Mesenchymal stem cell (in vitro differentiated cells and primary cell): ENCODE measurements around the gene CCDC149.

Experiments
- DNase-seq: peaks from one replicate; pipeline ENCODE4 v3.0.0-alpha.2; 2013
- H2AFZ ChIP-seq: one replicate; pipeline ENCODE4 v1.6.1; 2013; ENCODE audit warnings: low read depth, mild to moderate bottlenecking, control low read depth, inconsistent platforms, low read length, moderate library complexity
- H2AK5ac ChIP-seq: 2 replicates; pipeline ENCODE4 v1.6.1; 2013; ENCODE audit warnings: low read length, moderate library complexity, mild to moderate bottlenecking, inconsistent platforms; ENCODE audit not compliant: severe bottlenecking
- H2BK120ac ChIP-seq: one replicate; pipeline ENCODE4 v1.6.1; 2013; ENCODE audit warnings: low read depth, mild to moderate bottlenecking, inconsistent platforms, low read length, moderate library complexity
- H2BK12ac ChIP-seq, 2 experiments: one replicate each; pipeline ENCODE4 v1.6.1; 2013; ENCODE audit warnings: inconsistent platforms in 2 of 2, low read length in 2 of 2, mild to moderate bottlenecking in 2 of 2, moderate library complexity in 2 of 2, control low read depth in 1 of 2
- H2BK15ac ChIP-seq: one replicate; pipeline ENCODE4 v1.6.1; 2013; ENCODE audit warnings: mild to moderate bottlenecking, low read depth, inconsistent platforms; ENCODE audit not compliant: poor library complexity, severe bottlenecking
- H2BK5ac ChIP-seq: 2 replicates; pipeline ENCODE4 v1.6.1; 2013; ENCODE audit warnings: low read depth, mild to moderate bottlenecking, low read length, control low read depth, inconsistent platforms; ENCODE audit not compliant: poor library complexity, severe bottlenecking
- H3K14ac ChIP-seq, 2 experiments: one replicate each; pipeline ENCODE4 v1.6.1; 2013; ENCODE audit warnings: inconsistent platforms in 2 of 2, low read length in 2 of 2, control low read depth in 1 of 2, mild to moderate bottlenecking in 1 of 2, moderate library complexity in 1 of 2
- H3K18ac ChIP-seq, 2 experiments: one replicate each; pipeline ENCODE4 v1.6.1; 2013; ENCODE audit warnings: inconsistent platforms in 2 of 2, low read length in 2 of 2, control low read depth in 1 of 2, low read depth in 1 of 2, mild to moderate bottlenecking in 1 of 2
- H3K23ac ChIP-seq, 2 experiments: one replicate each; pipeline ENCODE4 v1.6.1; 2013; ENCODE audit warnings: inconsistent platforms in 2 of 2, low read length in 2 of 2, mild to moderate bottlenecking in 2 of 2, moderate library complexity in 2 of 2, control low read depth in 1 of 2
- H3K27ac ChIP-seq: 2 replicates; pipeline ENCODE4 v1.5.1; 2013; ENCODE audit warnings: mild to moderate bottlenecking, moderate library complexity, low read length, control low read depth, inconsistent platforms; ENCODE audit not compliant: poor library complexity, severe bottlenecking
- H3K27me3 ChIP-seq, 2 experiments: 2 replicates each; pipeline versions ENCODE4 v1.6.1 to v1.7.0; 2013; ENCODE audit warnings: low read length in 2 of 2, mild to moderate bottlenecking in 2 of 2, moderate library complexity in 2 of 2, control low read depth in 1 of 2, inconsistent platforms in 1 of 2; ENCODE audit not compliant: control insufficient read depth in 1 of 2, insufficient read depth in 1 of 2
- H3K36me3 ChIP-seq, 2 experiments: 2 replicates each; pipeline versions ENCODE4 v1.6.1 to v1.7.0; 2013; ENCODE audit warnings: low read length in 2 of 2, control low read depth in 1 of 2, inconsistent platforms in 1 of 2, low read depth in 1 of 2, mild to moderate bottlenecking in 1 of 2; ENCODE audit not compliant: insufficient read depth in 2 of 2, control insufficient read depth in 1 of 2
- H3K4ac ChIP-seq, 2 experiments: one replicate each; pipeline ENCODE4 v1.6.1; 2013; ENCODE audit warnings: inconsistent platforms in 2 of 2, low read length in 2 of 2, mild to moderate bottlenecking in 2 of 2, moderate library complexity in 2 of 2, control low read depth in 1 of 2, low read depth in 1 of 2
- H3K4me1 ChIP-seq: 2 replicates; pipeline ENCODE4 v1.6.1; 2013; ENCODE audit warnings: low read depth, low read length, control low read depth; ENCODE audit not compliant: control insufficient read depth, insufficient read depth
- H3K4me2 ChIP-seq: 2 replicates; pipeline ENCODE4 v1.6.1; 2013; ENCODE audit warnings: low read length, mild to moderate bottlenecking, inconsistent platforms; ENCODE audit not compliant: poor library complexity, severe bottlenecking
- H3K4me3 ChIP-seq, 2 experiments: 2 replicates each; pipeline versions ENCODE4 v1.5.1 to v1.7.0; 2013; ENCODE audit warnings: low read length in 2 of 2, mild to moderate bottlenecking in 2 of 2, control low read depth in 1 of 2, low read depth in 1 of 2; ENCODE audit not compliant: insufficient read depth in 1 of 2
- H3K79me1 ChIP-seq: replicated peaks from 2 replicates; pipeline ENCODE4 v1.6.1; 2013; ENCODE audit warnings: mild to moderate bottlenecking, control low read depth, low read length, inconsistent platforms; ENCODE audit not compliant: poor library complexity, severe bottlenecking
- H3K9ac ChIP-seq: 2 replicates; pipeline ENCODE4 v1.7.0; 2013; ENCODE audit warnings: mild to moderate bottlenecking, low read length, moderate library complexity
- H3K9me3 ChIP-seq: 2 replicates; pipeline ENCODE4 v1.7.0; 2013; ENCODE audit warnings: mild to moderate bottlenecking, low read length; ENCODE audit not compliant: control insufficient read depth
- H4K8ac ChIP-seq: one replicate; pipeline ENCODE4 v1.6.1; 2013; ENCODE audit warnings: inconsistent platforms, mild to moderate bottlenecking, low read length, moderate library complexity
- H4K91ac ChIP-seq: one replicate; pipeline ENCODE4 v1.6.1; 2013; ENCODE audit warnings: mild to moderate bottlenecking, low read length, inconsistent platforms
- WGBS: methylation state at CpG from one replicate; pipeline ENCODE4 v1.1.7; 2013; ENCODE audit warnings: mixed read lengths; 5-methylcytosine and 5-hydroxymethylcytosine counted together

The CCDC149 gene

DNA sequence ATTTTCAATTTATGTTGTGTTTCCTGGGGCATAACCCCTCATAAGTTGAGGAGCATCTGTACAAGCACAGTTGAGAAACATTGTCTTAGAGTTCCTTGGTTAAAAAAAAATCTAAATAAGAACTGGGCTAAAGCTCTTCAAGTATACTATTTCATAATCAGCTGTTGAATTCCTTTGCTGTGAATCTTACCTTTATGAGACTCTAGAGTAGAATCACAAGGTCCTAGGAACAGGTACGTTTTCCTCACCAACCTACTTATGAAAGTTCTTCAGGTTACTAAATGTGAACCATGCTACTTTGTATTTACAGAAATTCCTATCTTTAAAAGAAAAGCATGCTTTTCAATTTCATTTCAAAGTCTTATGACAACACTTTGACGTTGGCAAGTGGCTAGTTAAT is 138.4 kb downstream of the CCDC149 start:
- no peak for DNase-seq
- Histone ChIP-seq H4K8ac (no peak overlapping the region), H3K79me1 (no peaks in the 10 kb centered on the region), H3K9me3 (no peaks in the 10 kb centered on the region), H3K9ac (no peak overlapping the region), H2AFZ (no peak overlapping the region), H3K14ac (no peak overlapping the region), H4K91ac (no peak overlapping the region), H2BK15ac (no peak overlapping the region), H2BK12ac (no peak overlapping the region), H3K27ac (no peak overlapping the region), H2BK5ac (no peak overlapping the region), H3K4ac (no peak overlapping the region), H3K23ac (no peak overlapping the region), H3K4me3 (no peak overlapping the region), H2BK120ac (no peak overlapping the region), H3K27me3 (no peaks in the 10 kb centered on the region), H3K4me2 (no peak overlapping the region), H3K36me3 (no peaks in the 10 kb centered on the region), H2AK5ac (no peak overlapping the region), H3K4me1 (peaks cover 6% of the 10 kb centered on the region), H3K18ac (no peak overlapping the region)
- WGBS = 83% methylated on average over 1 of the region's 2 CpGs

GRCh38 chr4:24772952-24773351 is 139.9 kb downstream of the CCDC149 start:
- Histone ChIP-seq H2BK12ac (no peak overlapping the region), H3K27me3 (no peaks in the 10 kb centered on the region), H4K91ac (no peak overlapping the region), H3K36me3 (no peaks in the 10 kb centered on the region), H3K4me2 (no peak overlapping the region), H3K23ac (no peak overlapping the region), H2BK120ac (no peak overlapping the region), H2BK5ac (no peak overlapping the region), H3K27ac (no peak overlapping the region), H3K14ac (no peak overlapping the region), H2AFZ (no peak overlapping the region), H3K9ac (no peak overlapping the region), H3K18ac (no peak overlapping the region), H3K4me3 (no peak overlapping the region), H3K79me1 (no peaks in the 10 kb centered on the region), H4K8ac (no peak overlapping the region), H2BK15ac (no peak overlapping the region), H2AK5ac (no peak overlapping the region), H3K9me3 (no peaks in the 10 kb centered on the region), H3K4ac (no peak overlapping the region), H3K4me1 (peaks cover 6% of the 10 kb centered on the region)
- 85% methylated on average over 3 of the region's 6 CpGs for WGBS
- no peak for DNase-seq

DNA sequence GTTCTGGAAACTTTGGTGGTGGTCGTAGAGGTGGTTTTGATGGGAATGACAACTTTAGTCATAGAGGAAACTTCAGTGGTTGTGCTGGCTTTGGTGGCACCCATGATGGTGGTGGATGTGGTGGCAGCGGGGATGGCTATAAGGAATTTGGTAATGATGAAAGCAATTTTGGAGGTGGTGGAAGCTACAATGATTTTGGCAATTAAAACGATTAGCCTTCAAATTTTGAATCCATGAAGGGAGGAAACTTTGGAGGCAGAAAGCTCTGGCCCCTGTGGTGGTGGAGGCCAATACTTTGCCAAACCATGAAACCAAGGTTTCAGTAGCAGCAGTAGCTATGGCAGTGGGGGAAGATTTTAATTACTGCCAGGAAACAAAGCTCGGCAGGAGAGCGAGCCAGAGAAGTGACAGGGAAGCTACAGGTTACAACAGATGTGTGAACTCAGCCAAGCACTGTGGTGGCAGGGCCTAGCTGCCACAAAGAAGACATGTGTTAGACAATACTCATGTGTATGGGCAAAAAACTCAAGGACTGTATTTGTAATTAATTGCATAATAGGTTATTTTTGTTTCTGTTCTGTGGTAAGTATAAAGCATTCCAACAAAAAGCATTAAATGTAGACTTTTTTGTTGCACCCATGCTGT is 140.7 kb downstream of the CCDC149 start:
- H3K4me1 ChIP-seq = peaks cover 6% of the 10 kb centered on the region
- no peak overlapping the region for H3K4me3 ChIP-seq
- no peak overlapping the region for H4K91ac ChIP-seq
- H2BK12ac ChIP-seq = no peak overlapping the region
- 89% methylated on average over 5 of the region's 5 CpGs for WGBS
- no peak overlapping the region for H3K9ac ChIP-seq
- H3K14ac ChIP-seq = no peak overlapping the region
- no peak for DNase-seq
- no peaks in the 10 kb centered on the region for H3K36me3 ChIP-seq
- no peak overlapping the region for H2BK120ac ChIP-seq
- H2BK5ac ChIP-seq = no peak overlapping the region
- no peak overlapping the region for H2AFZ ChIP-seq
- H3K79me1 ChIP-seq = no peaks in the 10 kb centered on the region
- no peak overlapping the region for H3K23ac ChIP-seq
- no peak overlapping the region for H3K18ac ChIP-seq
- no peak overlapping the region for H3K4ac ChIP-seq
- no peak overlapping the region for H4K8ac ChIP-seq
- no peaks in the 10 kb centered on the region for H3K9me3 ChIP-seq
- no peak overlapping the region for H3K4me2 ChIP-seq
- no peak overlapping the region for H2BK15ac ChIP-seq
- no peaks in the 10 kb centered on the region for H3K27me3 ChIP-seq
- H2AK5ac ChIP-seq = no peak overlapping the region
- H3K27ac ChIP-seq = no peak overlapping the region

- no peak for DNase-seq
Observed at GRCh38 chr4:24771241-24771640, 141.6 kb downstream of the CCDC149 start.

More at GRCh38 chr4:24771241-24771640, 141.6 kb downstream of the CCDC149 start:
- no peak overlapping the region for H2AK5ac ChIP-seq
- no peak overlapping the region for H2AFZ ChIP-seq
- H4K8ac ChIP-seq = no peak overlapping the region
- no peak overlapping the region for H2BK12ac ChIP-seq
- H2BK15ac ChIP-seq = no peak overlapping the region
- 92% methylated on average over 4 of the region's 4 CpGs for WGBS
- H4K91ac ChIP-seq = no peak overlapping the region
- H3K4me3 ChIP-seq = no peak overlapping the region
- H3K27me3 ChIP-seq = no peaks in the 10 kb centered on the region
- H3K18ac ChIP-seq = no peak overlapping the region
- no peak overlapping the region for H3K27ac ChIP-seq
- H3K4me2 ChIP-seq = no peak overlapping the region
- H3K4me1 ChIP-seq = peaks cover 6% of the 10 kb centered on the region
- no peaks in the 10 kb centered on the region for H3K36me3 ChIP-seq
- H3K9me3 ChIP-seq = no peaks in the 10 kb centered on the region
- no peak overlapping the region for H2BK120ac ChIP-seq
- no peaks in the 10 kb centered on the region for H3K79me1 ChIP-seq
- H2BK5ac ChIP-seq = no peak overlapping the region
- no peak overlapping the region for H3K23ac ChIP-seq
- H3K9ac ChIP-seq = peak overlapping the region; percentile 61
- H3K4ac ChIP-seq = no peak overlapping the region
- H3K14ac ChIP-seq = peak overlapping the region in 1 of 2 experiments; percentile 66
